Mononuclear cell (primary cell): Measurements from ENCODE around the gene AVEN. TPM values are rescaled to one million over a fixed set of nuclear protein-coding genes. Genes with fewer than 3 reads are reported as not detected.
"Not testable (repeated sequence)": the region's sequence is repeated elsewhere in the genome, so short reads cannot be mapped to it uniquely, and the experiment has no call there.

Experiments used
- H3K27me3 ChIP-seq: 2 replicates; pipeline ENCODE4 v1.6.0; 2011; ENCODE audit warnings: low read length, control low read depth; ENCODE audit not compliant: insufficient read depth
- H3K4me1 ChIP-seq: 2 replicates; pipeline ENCODE4 v1.5.1; 2011; ENCODE audit warnings: mild to moderate bottlenecking, low read length, control low read depth; ENCODE audit not compliant: insufficient read depth
- H3K4me3 ChIP-seq: 2 replicates; pipeline ENCODE4 v1.5.1; 2011; ENCODE audit warnings: mild to moderate bottlenecking, low read length, moderate library complexity
- H3K9me3 ChIP-seq: 2 replicates; pipeline ENCODE4 v1.5.1; 2011; ENCODE audit warnings: low read depth, mild to moderate bottlenecking, control low read depth, low read length
- total RNA-seq: library from RNA; depleted of rRNA; stranded (reverse); fragments of >200 nt; gene quantifications from one replicate; pipeline ENCODE4 v1.2.3, GENCODE V29; 2012

The AVEN gene
- total RNA-seq, 1 donor: 5.9 TPM

DNA sequence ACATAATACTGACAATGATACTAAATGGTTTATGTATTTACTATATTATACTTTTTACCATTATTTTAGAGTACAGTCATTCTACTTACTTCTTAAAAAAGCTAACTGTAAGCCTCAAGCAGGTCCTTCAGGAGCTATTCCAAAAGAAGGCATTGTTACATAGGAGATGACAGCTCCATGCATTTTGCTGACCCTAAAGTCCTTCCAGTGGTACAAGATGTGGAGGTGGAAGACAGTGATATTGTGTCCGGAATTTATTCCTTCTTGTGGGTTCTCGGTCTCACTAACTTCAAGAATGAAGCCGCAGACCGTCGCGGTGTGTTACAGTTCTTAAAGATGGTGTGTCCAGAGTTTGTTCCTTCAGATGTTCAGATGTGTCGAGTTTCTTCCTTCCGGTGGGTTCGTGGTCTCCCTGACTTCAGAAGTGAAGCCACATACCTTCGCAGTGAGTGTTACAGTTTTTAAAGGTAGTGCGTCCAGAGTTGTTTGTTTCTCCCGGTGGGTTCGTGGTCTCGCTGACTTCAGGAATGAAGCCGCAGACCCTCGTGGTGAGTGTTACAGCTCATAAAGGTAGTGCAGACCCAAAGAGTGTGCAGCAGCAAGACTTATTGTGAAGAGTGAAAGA is 20.9 kb downstream of the AVEN start:
- no peaks in the 10 kb centered on the region for H3K9me3 ChIP-seq
- H3K27me3 ChIP-seq: no peaks in the 10 kb centered on the region
- H3K4me1 ChIP-seq: no peaks in the 10 kb centered on the region
- H3K4me3 ChIP-seq: no peak overlapping the region

DNA sequence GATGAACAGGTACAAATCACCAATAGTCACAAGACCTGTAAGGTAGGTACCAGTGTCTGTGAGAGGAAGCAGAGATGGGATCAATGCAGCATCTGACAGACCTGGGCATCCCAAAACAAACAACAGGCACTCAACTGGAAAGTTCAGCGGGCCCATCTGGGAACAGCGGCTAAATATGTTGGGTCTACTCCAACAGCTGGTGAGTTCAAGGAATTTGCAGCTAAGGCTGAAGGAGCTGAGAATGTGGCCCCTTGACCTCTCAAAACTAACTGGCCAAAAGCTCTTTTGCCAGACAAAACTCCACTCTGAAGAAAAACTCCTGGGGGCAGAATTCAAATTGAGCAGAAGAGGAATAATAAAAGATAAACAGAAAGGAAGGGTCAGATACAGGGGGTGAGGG is 24.4 kb downstream of the AVEN start:
- Histone ChIP-seq H3K9me3 (no peaks in the 10 kb centered on the region), H3K4me3 (no peak overlapping the region), H3K27me3 (no peaks in the 10 kb centered on the region), H3K4me1 (no peaks in the 10 kb centered on the region)

DNA sequence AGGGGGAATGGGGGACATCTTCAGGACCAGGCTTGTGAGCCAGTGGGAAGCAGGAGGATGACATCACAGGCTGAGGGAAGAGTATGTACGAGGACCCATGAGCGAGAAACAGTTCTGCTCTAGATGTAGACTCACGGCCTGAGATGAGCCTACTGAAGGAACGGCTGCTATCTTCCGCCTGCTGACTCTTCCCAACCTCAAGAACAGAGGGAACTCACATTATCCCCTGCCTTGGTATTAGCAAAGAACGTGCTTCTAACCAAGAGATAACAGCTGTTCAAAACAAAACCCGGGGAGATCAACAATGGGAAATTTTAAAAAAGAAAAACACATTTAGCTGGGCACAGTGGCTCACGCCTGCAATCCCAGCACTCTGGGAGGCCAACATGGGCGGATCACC is 25.3 kb downstream of the AVEN start:
- no peak overlapping the region for H3K4me3 ChIP-seq
- H3K4me1 ChIP-seq: no peaks in the 10 kb centered on the region
- no peaks in the 10 kb centered on the region for H3K9me3 ChIP-seq
- no peaks in the 10 kb centered on the region for H3K27me3 ChIP-seq

DNA sequence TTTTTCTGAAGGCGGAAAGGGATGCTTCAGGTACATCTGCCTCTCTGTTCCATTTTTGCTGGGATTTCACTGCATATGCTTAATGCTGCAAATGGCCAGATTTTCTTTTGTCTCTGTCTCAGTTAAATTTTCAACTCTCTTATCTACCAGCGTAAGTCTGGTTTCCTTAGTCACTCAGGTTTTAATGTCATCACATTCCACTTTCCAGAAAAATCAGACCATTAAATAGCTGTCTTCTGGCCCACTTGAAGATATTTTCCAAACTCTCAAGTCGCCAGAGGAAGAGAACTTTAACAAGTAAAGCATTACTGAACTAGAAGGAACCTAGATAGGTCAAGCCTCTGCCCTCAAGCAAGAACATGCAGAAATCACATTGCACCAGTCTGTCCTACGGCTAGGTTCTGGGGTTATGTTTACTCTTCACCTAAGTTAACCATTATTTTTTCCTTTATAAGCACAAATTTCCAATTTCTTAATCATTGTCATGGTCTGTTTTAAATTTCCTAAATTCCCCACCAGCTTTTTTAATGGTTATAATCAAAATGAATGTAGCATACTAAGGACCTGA is 26.5 kb downstream of the AVEN start:
- Histone ChIP-seq H3K27me3 (no peaks in the 10 kb centered on the region), H3K4me3 (no peak overlapping the region)

DNA sequence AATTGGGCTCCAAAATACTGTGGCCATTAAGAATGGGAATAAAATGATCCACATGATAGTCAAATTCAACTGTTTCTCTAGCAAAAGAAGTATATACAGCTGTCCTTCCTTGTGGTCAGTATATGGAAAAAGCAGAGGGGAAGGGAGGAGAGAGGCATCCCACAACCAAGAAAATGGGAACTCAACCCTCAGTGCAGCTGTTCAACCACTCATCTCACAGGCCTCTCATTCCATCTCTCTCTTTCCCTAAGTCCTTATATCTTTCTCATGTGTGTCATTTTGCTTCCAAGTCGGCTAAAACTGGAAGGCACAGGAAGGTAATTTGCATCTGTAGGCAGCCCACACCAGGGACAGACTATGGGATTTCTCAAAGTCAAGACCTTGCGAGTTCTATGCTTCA is 27.5 kb downstream of the AVEN start:
- Histone ChIP-seq H3K9me3 (no peaks in the 10 kb centered on the region), H3K4me1 (no peaks in the 10 kb centered on the region), H3K4me3 (no peak overlapping the region), H3K27me3 (no peaks in the 10 kb centered on the region)

More for the DNA sequence above, 26.5 kb downstream of the AVEN start:
- no peaks in the 10 kb centered on the region for H3K4me1 ChIP-seq
- H3K9me3 ChIP-seq: no peaks in the 10 kb centered on the region

DNA sequence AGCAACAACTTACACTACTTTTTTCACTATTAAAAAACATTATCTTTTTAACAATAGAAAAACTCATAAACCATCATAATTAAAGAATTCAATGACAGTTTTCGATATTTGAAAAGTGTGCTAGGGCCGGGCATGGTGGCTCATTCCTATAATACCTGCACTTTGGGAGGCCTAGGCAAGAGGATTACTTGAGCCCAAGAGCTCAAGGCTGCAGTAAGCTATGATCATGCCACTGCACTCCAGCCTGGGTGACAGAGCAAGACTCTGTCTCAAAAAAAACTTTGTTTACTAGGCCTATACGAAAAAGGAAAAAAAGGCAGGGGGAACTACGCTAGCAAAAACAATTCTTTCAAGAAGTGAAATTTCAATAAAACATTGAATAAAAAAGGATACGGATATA is 28.1 kb downstream of the AVEN start:
- Histone ChIP-seq H3K4me3 (no peak overlapping the region), H3K4me1 (no peaks in the 10 kb centered on the region), H3K9me3 (no peaks in the 10 kb centered on the region), H3K27me3 (no peaks in the 10 kb centered on the region)

DNA sequence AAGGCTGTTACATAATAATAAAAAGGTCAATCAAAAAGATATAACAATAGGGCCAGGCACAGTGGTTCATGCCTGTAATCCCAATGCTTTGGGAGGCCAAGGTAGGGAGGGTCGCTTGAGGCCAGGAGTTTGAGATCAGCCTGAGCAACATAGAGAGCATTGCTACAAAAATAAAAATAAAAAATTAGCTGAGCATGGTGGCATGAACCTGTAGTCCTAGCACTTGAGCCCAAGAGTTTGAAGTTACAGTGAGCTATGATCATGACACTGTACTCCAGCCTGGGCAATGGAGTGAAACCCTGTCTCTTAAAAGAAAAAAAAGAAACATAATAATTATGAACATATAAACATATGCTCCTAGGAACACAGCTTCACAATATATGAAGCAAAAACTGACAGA is 29.3 kb downstream of the AVEN start:
- no peaks in the 10 kb centered on the region for H3K27me3 ChIP-seq
- no peaks in the 10 kb centered on the region for H3K9me3 ChIP-seq
- no peaks in the 10 kb centered on the region for H3K4me1 ChIP-seq
- no peak overlapping the region for H3K4me3 ChIP-seq

DNA sequence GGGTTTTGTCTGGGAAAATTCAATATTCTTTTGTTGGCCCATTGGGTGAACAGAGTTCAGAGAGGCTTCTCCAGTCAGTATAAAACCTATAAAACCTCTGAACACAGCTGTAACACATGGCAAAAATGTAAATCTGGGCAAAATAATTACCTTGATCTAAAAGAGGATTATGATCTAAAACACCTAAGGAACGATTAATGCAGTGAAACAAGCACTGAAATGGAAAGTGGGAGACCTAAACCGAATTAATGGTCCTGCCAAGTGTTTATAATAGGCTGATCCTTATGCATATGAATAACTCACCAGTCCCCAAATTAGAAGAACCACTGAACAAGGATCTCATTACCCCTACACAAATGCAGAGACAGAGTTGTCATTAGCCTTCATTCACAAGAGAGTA is 32.6 kb downstream of the AVEN start:
- H3K9me3 ChIP-seq: no peaks in the 10 kb centered on the region

DNA sequence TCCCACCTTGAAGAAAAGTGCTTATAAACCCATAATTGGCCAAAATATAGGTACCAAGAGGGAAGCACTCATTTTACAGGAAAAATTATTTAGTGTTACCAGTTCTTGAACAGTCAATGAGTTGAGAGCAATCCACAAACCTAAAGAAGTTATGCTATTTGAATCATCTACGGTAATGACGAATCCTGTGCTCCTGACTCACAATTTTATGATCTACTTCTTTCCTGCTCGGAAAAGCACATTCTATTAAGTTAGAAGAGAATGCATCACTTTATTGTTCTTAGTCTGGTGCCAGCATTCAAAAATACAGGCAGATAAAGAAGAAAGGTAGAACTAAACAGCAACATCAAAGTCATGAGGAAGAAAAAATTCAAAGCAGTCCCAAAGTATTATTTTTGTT is 37.5 kb downstream of the AVEN start:
- Histone ChIP-seq H3K4me1 (no peaks in the 10 kb centered on the region), H3K27me3 (no peaks in the 10 kb centered on the region), H3K4me3 (no peak overlapping the region), H3K9me3 (no peaks in the 10 kb centered on the region)

More for the DNA sequence above, 32.6 kb downstream of the AVEN start:
- Histone ChIP-seq H3K4me1 (no peaks in the 10 kb centered on the region), H3K27me3 (no peaks in the 10 kb centered on the region), H3K4me3 (no peak overlapping the region)

DNA sequence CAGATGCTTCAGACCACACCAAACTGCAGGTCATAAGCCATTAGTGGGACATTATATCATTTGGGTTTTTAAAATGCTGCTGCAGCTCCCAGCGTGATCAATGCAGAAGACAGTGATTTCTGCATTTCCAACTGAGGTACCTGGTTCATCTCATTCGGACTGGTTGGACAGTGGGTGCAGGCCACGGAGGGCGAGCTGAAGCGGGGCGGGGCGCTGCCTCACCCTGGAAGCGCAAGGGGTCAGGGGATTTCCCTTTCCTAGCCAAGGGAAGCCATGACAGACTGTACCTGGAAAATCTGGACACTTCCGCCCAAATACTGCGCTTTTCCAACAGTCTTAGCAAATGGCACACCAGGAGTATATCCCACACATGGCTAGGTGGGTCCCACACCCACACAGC is 43.3 kb downstream of the AVEN start:
- not testable (repeated sequence) for H3K9me3 ChIP-seq, H3K27me3 ChIP-seq, H3K4me1 ChIP-seq, H3K4me3 ChIP-seq

DNA sequence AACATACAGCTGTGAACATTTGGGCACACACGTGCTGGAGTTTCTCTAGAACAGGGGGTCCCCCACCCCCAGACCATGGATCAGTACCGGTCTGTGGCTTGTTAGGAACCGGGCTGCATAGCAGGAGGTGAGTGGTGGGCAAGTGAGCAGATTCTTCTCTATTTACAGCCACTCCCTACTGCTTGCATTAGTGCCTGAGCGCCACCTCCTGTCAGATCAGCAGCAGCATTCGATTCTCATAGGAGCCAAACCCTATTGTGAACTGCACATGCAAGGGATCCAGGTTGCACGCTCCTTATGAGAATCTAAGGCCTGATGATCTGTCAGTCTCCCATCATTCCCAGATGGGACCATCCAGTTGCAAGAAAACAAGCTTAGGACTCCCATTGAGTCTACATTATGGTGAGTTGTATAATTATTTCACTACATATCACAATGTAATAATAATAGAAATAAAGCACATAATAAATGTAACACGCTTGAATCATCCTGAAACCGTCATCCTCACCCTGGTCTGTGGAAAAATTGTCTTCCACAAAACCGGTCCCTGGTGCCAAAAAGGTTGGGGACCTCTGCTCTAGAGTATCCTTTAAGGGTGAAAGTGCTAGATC is 44.9 kb downstream of the AVEN start:
- Histone ChIP-seq H3K9me3 (no peaks in the 10 kb centered on the region), H3K27me3 (no peaks in the 10 kb centered on the region), H3K4me3 (no peak overlapping the region), H3K4me1 (no peaks in the 10 kb centered on the region)

DNA sequence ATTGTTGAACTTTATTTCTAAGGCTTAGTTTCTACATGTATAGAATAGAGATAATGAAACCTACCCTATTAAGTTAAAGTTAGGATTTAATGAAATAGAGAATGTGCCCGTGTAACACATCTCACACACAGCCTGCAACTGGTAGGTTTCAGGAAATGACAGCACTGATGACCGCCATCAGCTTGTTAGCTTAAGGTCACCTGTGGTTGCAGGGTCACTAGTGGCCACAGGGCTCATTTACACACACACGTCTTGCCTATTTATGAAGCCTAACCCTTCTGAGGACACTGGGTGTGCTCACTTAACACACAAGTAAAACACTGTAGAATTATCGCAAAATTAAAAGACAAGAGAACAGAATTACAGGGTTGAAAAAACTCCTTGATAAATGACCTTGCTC is 50.6 kb downstream of the AVEN start:
- Histone ChIP-seq H3K9me3 (no peaks in the 10 kb centered on the region), H3K4me1 (no peaks in the 10 kb centered on the region), H3K27me3 (no peaks in the 10 kb centered on the region), H3K4me3 (no peak overlapping the region)

DNA sequence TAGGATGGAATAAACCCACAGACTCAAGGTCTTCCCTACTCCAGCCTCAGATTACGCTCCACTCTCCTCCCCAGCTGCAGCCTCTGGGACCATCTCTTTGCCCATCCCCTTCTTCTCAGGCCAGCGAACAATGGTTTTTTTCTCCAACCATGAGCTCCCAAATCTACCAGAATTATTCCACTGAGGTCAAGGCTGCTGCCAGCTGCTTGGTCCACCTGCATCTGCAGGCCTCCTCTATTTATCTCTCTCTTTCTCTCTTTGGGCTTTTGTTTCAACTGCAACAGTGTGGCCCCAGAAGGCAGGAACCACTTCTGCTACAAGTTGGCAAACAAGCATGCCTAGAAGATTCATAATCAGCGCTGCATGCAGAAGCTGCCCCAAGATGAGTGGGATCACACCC is 51.6 kb downstream of the AVEN start:
- no peaks in the 10 kb centered on the region for H3K4me1 ChIP-seq
- no peaks in the 10 kb centered on the region for H3K9me3 ChIP-seq
- no peak overlapping the region for H3K4me3 ChIP-seq
- no peaks in the 10 kb centered on the region for H3K27me3 ChIP-seq

DNA sequence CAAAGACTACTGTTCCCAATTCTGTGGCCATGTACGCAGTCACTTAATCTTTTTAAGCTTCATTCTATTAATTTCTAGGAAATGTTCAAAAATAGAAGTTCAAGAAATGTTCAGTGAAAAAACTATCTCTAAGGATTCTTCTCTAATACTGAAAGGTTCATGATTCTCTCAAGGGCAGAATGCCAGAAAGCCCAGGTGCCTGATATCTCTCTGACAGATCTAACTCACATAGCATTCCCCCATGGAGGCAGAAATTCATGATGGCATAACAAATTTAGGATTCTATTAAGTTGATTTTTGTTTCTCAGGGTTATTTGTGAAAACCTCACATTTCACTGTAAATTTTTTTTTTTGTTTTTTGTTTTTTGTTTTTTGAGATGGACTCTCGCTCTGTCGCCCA is 53.3 kb downstream of the AVEN start:
- Histone ChIP-seq H3K9me3 (no peaks in the 10 kb centered on the region), H3K27me3 (no peaks in the 10 kb centered on the region), H3K4me1 (no peaks in the 10 kb centered on the region), H3K4me3 (no peak overlapping the region)

DNA sequence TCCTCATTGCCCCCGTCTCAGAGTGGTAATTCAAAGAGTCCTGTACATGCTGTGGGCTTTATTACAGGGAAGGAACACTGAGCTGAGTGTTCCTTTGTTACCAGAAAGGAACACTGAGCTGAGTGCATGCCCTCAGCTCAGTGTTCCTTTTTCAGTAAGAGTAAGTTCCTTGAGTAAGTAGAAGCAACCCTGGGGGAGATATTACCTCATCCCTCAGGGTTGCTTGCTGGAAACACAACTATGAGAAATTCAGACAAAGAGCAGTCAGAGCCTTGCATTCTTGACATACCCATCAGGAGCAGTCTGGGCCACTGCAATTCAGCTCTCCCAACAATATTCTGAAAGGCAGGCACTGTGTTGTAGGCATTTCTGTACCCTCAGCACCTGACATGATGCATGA is 53.7 kb downstream of the AVEN start:
- Histone ChIP-seq H3K9me3 (no peaks in the 10 kb centered on the region), H3K4me3 (no peak overlapping the region), H3K4me1 (no peaks in the 10 kb centered on the region), H3K27me3 (no peaks in the 10 kb centered on the region)

DNA sequence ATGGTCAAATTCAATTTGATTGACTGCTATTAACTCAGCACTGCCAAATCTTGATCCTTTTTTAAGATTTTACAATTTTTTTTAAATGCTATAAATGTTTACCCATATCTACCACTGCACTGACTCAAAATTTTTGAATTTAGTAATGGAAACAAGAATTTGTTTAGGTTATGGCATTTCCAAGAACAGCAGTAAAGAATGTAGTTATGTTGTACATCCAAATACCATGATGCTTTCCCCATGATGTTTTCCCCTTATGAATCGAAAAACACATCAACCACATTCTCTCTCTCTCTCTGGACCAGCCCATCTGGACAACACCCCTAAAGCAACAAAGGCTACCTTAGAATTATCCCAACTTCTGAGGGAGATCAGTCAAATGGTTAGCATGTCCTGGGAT is 56.5 kb downstream of the AVEN start:
- no peak overlapping the region for H3K4me3 ChIP-seq

More for the DNA sequence above, 56.5 kb downstream of the AVEN start:
- H3K4me1 ChIP-seq: no peaks in the 10 kb centered on the region
- no peaks in the 10 kb centered on the region for H3K9me3 ChIP-seq
- no peaks in the 10 kb centered on the region for H3K27me3 ChIP-seq
